GM08714 (cell line): ENCODE data around the gene ACSL3.
"Not testable (repeated sequence)": the region's sequence is repeated elsewhere in the genome, so short reads cannot be mapped to it uniquely, and the experiment has no call there.

Source experiments
- H3K4me3 ChIP-seq: fragments of 200-500 bp; sonication (Bioruptor generic); 2 replicates; pipeline ENCODE4 v1.5.1; 2014; ENCODE audit warnings: mild to moderate bottlenecking, low read length, inconsistent platforms
- ZNF274 ChIP-seq: IDR thresholded peaks from 2 replicates; pipeline ENCODE4 v1.6.1; 2012; ENCODE audit warnings: mild to moderate bottlenecking, low read depth, low read length

The ACSL3 gene

DNA sequence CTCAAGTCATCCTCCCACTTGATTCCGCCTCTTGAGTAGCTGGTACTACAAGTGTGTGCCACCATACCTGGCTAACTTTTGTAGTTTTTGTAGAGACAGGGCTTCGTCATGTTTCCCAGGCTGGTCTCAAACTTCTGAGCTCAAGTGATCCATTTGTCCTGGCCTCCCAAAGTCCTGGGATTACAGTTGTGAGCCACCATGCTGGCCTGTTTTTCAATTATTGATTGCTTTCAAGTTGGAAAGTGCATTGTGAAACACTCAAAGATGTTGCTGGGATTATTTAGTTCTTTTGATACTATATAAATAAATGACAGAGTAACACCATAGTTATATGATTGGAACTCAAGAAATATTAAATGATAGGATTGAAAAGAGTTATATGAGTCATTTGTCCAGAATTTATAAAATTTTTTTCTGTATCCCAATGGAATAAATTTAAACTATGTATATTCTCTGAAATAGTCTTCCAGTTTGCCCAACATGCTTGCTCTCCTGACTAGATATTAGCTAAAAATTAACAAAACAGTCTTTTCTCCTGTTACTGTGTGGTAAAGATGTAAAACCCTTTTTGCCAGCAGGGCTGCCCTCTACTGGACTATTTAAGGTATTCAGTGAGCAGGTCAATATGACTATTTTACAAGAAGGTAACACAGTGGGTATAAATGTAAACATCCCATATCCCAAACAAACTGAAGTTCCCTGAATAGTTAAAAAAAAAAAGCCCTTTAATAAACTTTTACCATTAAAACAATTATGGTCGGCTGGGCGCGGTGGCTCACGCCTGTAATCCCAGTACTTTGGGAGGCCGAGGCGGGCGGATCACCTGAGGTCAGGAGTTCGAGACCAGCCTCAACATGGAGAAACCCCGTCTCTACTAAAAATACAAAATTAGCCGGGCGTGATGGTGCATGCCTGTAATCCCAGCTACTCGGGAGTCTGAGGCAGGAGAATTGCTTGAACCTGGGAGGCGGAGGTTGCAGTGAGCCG, 42.7 kb downstream of the ACSL3 start:
- no peak overlapping the region for H3K4me3 ChIP-seq
- no peak for TF ChIP-seq ZNF274

DNA sequence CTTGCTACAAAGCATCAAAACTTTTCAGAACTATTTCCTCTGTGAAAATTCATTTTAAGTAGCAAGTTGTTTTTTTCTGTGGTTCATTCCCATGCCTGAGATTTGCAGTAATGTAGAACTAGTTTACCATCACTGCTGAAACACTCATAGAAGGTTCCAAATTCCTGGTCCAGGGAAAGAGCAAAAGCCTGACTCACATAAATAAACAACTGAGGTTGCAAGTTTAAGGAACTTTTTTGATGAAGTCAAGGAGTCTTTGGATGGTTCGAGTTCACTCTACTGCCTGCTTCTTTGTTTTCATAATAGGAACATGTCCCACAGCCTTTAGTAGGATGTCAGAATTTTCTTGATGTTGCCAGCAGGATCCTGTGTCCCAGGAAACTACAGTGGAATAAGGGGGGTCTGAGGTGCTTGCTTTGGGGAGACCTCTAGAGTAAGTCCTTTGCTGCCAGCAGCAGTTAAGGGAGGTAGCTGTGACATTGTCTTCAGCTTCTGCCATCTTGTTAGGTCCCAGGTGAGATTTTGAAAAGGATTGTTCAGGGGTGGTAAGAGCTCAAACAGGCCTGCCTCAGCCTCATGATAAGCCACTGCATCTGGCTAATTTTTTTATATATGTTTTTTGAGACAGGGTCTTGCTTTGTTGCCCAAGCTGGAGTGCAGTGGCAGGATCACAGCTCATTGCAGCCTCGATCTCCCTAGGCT, 43.9 kb downstream of the ACSL3 start:
- TF ChIP-seq ZNF274, result no peak
- H3K4me3 ChIP-seq, result no peak overlapping the region

GRCh38 chr2:222907048-222907447, 46.2 kb downstream of the ACSL3 start:
- H3K4me3 ChIP-seq, result no peak overlapping the region
- no peak for TF ChIP-seq ZNF274

DNA sequence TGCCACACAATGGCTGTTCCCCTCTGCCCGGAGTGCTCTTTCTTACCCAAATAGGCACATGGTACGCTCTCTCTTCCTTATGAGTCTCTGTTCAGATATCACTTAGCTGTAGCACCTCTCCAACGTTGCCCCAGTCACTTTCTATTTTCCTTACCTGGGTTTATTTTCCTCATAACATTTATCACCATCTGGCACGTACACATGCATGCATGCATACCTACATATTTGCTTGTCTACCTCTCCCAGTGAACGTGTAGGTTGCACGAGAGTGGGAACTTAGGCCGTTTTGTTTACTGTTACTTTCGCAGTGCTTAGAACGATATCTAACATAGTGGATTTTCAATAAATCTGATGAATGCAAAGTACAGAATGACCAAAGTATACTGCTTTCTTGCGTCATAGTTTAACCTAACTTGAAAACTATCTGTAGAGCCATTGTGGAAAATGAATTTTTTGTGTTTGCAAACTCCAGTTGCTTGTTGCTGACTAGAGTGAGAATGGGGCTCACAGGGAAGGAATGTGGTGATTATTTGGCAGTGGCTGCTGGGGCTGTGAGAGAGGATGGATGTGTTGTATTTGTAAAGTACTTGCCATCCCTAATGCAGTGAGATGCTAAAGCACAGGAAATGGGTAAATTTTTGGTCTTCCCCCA, 47.1 kb downstream of the ACSL3 start:
- H3K4me3 ChIP-seq, result no peak overlapping the region
- no peak for TF ChIP-seq ZNF274

DNA sequence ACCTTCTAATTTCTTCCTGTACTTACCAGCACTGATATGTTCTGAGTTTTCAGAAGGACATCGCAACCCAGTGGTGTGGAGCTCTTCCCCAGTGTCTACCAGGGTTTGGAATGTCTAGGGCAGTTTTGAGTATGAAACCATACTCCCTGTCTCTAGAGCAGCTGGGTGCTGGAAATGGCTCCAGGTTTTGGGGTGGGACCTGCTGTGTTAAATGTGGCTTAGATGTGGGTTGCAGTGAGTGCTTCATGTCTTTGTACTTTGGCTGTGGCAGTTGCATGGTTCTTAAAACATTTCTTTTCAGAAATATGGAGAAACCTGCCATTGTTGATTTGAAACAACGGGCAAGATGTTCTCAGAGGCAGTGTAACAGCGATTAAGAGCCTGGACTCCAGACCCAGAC, 48.5 kb downstream of the ACSL3 start:
- TF ChIP-seq ZNF274, result no peak
- no peak overlapping the region for H3K4me3 ChIP-seq

DNA sequence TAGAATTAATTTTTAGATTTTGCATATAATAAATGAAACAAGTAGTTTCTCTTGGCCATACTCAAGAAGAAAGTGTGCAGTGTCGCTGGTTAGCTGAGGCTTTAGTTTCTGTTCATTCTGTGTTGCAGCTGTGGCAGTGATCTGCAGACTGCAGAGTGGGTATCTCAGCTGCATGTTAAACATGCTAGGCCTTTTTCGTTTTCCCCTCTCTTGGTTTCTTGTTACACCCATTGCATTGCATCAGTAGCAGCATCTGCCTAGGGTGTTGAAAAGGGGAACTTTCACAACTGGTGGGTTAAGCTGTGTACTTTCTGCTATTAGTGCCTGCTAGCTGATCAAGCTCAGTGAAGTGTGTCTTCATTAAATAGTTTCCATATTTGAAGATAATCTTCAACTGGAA, 51.3 kb downstream of the ACSL3 start:
- H3K4me3 ChIP-seq, result peak overlapping the region; percentile 43; the same call in 1 of the 2 replicates
- no peak for TF ChIP-seq ZNF274

DNA sequence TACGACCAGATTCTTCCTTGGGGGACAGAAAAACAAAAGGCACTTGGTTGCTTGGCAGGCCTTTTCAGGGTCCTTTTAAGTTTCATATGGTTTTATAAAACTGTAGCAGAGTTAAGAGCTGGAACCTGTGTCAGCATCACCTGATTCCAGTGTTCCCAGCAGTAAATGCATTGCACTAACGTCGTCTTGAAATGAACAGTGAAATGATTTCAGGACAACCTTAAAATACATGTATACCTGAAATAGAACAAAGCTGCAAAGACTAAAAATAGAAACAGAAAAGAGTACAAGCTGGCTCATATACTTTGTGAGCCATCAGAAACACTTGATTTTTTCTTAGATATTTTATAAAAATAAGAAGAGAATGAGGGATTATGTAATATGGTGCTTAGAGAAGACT, 51.9 kb downstream of the ACSL3 start:
- TF ChIP-seq ZNF274, result no peak
- H3K4me3 ChIP-seq, result peak overlapping the region; percentile 64; the same call in 1 of the 2 replicates

DNA sequence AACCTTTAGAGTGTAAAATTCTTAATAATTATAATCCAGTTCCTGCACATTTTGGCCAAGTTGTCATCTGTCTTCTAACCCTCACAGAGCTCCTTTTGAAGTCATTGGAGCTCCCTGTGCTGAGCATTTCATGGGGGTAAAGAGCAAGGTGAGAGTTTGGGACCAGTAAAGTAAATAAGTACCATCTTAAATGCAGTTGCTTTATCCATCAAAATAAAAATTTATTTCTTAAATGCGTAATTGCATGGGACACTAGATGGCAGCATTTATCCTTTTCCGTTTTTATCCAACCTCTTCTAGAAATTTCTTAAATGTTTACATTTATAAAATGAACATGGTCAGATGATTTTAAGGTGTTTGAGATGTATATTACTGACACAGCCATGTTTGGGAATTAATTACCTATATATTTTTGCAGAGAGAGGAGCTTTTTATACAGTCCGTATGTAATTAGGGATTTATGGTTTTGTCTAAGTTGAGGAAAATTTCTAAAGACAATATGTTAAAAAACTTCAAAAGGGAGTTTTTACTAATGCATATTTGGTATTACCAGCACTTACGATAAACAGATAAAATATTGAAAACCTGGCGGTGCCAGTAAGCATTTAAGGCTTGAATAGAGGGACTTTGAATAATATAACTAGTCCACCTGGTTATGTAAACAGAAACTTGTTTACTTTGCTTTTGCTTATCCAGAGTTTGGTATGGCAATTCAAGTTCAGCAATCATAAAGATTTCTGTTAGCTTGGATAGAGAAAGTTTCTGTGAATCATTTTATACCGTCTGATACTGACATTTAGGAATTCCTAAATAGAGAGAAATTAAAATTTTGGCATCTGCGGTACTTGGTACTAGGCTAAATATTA, 54.5 kb downstream of the ACSL3 start:
- H3K4me3 ChIP-seq, result no peak overlapping the region
- TF ChIP-seq ZNF274, result no peak

- H3K4me3 ChIP-seq, result no peak overlapping the region
These were observed 55.7 kb downstream of the ACSL3 start for GRCh38 chr2:222916229-222917197.

DNA sequence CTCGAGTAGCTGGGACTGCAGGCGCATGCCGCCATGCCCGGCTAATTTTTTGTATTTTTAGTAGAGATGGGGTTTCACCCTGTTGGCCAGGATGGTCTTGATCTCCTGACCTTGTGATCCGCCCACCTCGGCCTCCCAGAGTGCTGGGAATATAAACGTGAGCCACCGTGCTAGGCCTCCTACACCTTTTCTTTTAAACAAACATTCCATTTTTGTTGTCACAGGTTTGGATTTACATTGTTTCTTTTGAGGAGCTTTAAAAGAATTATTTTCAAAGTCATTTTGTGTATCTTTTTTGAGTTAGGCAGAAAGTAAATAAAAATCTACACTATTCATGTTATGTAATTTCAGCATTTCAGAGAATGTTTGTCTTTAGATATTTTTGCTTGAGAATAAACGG, 56.4 kb downstream of the ACSL3 start:
- H3K4me3 ChIP-seq, result not testable (repeated sequence)

More at GRCh38 chr2:222916229-222917197, 55.7 kb downstream of the ACSL3 start:
- TF ChIP-seq ZNF274, result no peak

DNA sequence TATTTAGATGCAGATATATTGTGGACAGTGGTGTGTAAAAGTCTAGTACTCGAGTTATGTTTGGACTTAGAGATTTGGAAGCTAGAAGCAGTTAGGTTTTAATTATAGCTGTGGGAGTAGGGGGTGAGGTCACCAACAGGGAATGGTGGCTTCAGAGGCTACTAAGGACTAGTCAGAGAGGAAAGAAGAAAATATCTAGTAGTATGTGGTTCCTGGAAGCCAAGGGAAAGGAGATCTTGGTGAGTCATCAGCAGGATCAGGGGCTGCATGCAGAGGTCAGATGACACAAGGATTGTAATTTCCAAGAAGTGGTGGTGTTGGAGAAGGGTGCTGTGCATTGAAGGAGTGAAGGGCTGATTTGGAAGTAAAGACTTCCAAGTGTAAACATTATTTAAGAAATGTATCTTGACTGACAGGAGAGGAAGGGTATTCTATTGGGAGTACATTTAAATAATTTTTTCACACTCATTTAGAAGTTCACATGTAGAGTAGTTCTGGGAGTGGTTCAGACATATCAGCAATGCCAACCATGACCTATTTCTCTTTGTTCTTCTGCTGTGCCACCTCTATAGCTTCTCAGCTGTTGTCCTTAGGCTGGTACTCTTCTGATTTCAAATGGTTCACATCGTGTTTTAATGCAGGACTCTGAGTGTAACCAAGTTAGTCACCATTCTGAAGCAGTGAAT, 59.1 kb downstream of the ACSL3 start:
- no peak for TF ChIP-seq ZNF274
- no peak overlapping the region for H3K4me3 ChIP-seq

GRCh38 chr2:222920657-222921186, 59.9 kb downstream of the ACSL3 start:
- no peak for TF ChIP-seq ZNF274
- no peak overlapping the region for H3K4me3 ChIP-seq
